HG03280 (cell line): ENCODE measurements around the gene SLC4A11.

Source experiments
- ATAC-seq: cut with Tn5 transposase; IDR thresholded peaks from one replicate; pipeline ENCODE4 v1.9.1; 2021; ENCODE audit warnings: mild to moderate bottlenecking, moderate library complexity; ENCODE audit not compliant: unreplicated experiment

Gene SLC4A11

GRCh38 chr20:3239026-3239866 lies at the start of gene SLC4A11:
Gene SLC4A11, minus strand, starts transcription at chr20:3239190. Its CDS starts 53 bp downstream, at chr20:3239137.
- no peak for ATAC-seq

DNA sequence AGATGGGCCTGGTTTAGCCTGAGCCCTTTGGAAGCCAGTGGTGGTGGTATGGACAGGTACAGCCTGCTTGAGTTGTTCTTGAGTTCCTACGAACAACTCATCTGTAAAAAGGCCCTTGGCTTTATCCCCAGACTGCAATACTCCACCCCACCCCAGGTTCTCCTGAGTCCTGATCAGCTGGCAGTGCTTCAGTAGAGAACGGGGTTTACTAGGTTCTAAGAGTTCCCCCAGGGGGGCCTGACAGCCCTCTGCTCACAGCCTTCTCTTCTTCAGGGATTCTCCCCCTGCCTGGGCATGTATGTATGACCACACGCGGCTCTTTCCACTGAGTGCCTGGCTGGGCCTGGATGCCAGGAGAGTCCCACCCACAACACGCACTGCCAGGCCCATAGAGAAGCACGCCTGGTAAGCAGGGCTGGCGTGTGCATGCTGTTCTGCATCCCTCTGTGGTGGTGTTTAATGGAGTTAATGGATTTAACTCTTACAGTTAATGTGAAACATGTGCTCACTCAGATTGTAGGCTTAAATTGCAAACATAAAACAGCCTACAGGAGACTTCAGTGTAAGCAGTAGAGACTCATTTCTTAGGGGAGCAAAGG lies 44.3 kb upstream of the SLC4A11 start:
- ATAC-seq = no peak

DNA sequence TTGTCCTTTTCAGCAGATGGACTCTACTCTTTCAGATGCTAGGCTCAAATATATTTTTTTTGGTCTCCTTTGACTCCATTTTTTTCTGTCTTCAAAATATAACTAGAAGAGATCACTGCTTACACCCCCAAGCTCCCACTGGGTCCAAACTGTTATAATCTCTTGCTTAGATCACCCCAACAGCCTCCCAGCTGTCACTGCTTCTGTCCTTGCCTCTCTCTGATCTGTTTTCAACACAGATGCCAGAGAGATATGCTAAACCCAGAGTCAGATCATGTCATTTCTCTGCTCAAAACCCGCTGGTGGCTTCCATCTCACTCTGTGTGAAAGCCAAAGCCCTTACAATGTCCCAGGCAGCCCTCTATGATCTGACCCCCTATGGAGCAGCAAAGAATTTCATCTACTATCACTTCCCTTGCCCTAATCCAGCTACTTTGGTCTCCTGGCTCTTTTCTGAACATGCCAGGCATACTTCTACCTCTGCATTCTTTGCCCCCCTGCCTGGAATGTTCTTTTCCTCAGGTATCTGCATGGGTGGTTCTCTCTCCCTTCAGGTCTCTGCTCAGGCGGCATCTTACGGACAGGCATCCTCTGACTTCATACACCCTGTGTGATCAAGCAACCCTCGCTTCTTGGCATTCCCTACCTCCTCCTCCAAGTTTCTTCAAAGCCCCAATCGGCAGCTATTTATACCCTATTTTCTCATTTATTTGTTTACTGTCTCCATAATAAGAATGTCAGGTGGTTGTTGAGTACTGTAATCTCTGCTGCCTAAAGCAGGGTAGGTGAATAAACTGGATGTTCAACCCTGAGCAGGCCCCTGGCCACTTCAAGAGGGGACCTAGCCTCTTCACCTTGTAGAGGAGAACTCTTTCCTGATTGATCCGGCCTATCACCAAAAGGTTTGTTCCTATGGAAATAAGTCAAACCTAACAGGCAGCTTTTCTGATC lies 43.6 kb upstream of the SLC4A11 start:
- no peak for ATAC-seq

DNA sequence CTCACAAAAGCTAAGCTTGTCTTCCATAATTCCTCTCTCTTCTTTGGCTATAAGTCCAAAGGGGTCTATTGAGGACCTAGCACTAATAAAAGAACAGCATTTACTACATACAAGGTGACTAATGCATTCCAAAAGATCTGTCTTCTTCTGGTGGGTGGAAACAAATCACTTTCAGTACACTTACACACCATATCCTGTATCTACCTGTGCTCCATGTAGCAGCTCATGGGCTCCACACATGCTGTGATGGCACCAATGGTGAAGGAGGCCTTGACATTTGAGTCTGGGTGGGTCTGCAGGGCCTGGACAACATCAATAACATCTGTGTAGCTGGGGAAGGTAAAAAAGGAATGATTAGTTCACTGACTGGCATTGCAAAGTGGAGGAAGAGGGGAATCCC lies 42.4 kb upstream of the SLC4A11 start:
- no peak for ATAC-seq

DNA sequence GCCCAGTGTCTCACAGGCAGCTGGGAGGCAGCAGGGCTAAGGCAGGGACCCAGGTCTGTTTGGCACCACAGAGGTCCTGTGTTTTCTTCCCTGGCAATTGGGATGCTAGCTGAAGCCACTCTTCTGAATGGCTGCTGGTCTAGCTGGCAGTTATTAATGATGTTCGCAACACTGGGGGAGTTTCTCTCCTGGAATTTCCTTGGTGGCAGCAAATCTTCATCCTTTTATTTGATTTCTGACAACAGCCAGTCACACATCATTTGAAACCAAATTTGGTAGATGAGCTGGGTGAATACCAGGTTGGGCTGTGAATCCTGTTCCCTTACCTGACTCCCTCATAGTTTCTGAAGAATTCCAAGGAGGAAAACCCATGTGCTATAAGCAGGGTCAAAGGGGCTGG lies 40.8 kb upstream of the SLC4A11 start:
- no peak for ATAC-seq

GRCh38 chr20:3277686-3278465 lies 38.9 kb upstream of the SLC4A11 start:
- no peak for ATAC-seq

DNA sequence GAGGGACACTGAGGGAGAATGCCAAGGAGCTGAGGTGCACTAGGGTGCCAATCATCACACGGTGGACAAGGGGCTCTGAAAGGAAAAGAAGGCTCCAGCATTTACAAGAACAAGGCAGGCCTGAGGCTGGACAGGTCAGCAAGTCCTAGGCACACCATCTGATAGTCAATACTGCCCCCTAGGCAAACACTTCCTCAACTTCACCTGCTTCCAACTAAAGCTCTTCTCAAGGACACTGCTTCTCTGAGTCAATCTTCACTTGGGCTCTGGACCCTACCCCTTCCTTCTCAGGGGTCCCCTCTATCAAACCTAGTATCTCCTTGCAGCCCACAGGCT lies 37.7 kb upstream of the SLC4A11 start:
- no peak for ATAC-seq

DNA sequence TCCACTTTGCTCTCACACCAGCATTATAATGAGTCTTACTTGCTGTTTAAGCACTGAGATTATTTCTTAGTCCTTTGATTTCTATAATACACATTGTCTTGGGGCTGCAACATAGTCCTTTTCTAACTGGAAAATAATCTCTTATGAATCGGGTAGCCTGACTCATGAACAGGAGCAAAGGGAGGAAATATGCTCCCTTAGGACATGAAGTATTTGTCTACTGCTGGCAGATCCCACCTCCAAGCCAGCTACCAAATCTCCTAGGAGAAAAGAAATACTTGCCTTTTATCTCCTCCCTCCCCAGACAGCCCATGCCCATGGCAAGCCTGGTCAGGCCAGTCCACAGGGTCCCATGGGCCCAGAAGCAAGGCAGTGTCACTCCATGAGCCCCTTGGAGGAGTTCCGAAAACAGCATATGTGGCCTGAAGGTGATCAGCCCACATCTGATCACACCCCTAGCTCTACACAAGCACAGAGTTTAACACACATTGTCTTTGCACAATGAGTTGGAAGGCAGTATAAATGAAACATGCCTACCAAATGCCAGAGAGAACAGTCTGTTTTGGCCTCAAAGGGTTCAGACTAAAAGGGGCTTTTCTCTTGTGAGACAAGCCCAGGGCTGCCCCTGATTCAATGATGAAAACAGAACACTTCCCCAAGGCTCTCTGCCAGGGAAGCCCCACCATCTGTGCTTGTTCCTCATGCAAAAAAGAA lies 37.1 kb upstream of the SLC4A11 start:
- no peak for ATAC-seq

DNA sequence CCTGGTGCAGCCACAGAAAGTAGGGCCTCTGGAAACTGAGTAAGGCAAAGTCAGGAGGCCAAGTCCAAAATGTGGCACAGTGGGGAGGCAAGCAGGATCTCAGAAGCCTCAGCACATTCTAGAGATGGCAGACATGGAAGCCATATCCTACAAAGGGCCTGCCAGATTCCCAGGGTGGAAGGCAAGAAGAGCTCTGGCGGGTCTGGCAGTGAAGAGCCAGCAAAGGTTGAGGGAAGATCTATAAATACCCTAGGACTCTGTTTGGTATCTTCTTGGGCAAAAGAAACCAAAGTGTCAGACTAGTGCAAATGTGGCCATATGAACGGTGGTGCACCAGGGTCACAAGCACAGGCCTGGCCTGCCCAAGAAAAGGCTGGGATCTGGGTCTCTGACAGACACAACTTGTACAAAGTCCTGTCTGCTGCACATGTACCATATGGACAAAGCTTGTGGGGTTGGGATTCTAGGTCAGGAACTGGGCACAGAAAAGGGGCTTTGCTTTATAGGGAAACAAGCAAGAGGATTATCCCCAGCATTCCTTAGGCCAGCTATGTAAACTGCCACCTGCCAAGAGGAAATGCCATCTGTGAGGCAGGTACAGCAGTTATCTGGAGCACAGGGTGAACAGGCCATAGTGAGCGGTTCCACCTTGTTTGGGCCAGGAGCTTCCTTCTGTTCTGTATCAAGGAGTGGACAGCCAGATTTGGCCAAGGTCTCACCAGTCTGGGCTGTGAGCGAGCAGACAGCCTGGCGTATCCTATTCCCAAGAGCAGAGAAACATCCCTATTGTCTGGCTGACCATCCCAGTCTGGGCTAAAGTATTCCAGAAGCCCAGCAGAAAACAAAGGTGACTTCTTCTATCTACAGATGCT lies 36.3 kb upstream of the SLC4A11 start:
- no peak for ATAC-seq

- no peak for ATAC-seq
Observed at GRCh38 chr20:3273371-3273770, 34.4 kb upstream of the SLC4A11 start.

GRCh38 chr20:3270051-3270450 lies 31.1 kb upstream of the SLC4A11 start:
- no peak for ATAC-seq

GRCh38 chr20:3262566-3262965 lies 23.6 kb upstream of the SLC4A11 start:
- no peak for ATAC-seq

DNA sequence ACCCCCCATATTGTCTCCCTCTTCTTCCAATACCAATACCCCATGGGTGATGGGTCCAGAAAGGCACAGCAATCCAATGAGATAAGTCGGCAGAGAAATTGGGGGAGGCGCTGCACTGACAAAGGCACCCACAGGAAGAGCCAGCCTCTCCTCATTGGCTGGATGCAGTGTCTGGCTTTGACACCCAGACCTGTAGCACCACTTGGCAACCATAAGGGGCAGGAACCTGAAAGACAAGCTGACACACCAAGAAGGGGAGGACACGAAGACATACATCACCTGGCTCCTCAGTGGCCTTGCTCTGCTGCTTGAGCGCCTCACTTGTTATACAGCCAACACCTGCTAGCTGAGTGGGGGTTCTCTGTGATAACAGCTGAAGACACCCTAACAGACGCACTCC lies 19.4 kb upstream of the SLC4A11 start:
- ATAC-seq = no peak

GRCh38 chr20:3255728-3256127 lies 16.7 kb upstream of the SLC4A11 start:
- no peak for ATAC-seq

GRCh38 chr20:3251806-3252205 lies 12.8 kb upstream of the SLC4A11 start:
- ATAC-seq = no peak

GRCh38 chr20:3250091-3250504 lies 11.1 kb upstream of the SLC4A11 start:
- no peak for ATAC-seq

DNA sequence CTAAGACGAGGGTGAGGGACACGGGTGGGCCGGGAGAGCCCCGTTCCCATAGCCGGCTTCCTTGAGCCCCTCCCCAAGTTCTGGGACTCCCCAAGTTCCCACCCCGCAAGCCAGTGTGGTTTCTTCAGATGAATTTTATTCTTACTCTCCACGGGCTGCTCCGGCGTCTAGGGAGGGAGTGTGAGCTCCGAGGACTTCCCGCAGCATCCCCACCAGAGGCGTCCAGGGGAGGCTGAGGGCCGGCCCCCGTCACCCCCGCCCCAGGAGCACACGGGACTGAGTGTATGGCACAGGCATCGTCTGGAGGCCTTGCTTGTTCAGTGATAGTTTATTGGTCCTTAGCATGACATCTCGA lies 10.0 kb upstream of the SLC4A11 start:
- no peak for ATAC-seq

GRCh38 chr20:3248167-3248992 lies 9.4 kb upstream of the SLC4A11 start:
- ATAC-seq = no peak
